ENCODE results near the gene ABHD3.

DNA sequence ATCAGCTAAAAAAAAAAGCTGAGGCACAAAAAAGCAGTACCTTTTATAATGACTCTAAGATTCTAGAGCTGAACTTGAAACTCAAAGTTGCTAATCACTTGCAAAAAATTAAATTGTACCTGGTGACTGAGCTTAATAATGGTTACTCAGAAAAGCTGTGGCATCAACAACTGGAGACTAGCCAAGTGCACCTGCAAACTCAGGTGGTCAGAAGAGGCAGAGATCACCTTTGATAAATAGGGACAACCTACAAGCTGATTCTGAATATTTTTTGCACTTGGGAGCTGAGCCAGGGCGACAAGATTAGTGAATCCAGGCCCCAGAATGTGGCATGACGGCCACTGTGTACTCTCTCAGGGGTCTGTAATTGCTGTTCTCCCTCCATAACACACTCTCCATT, 3.0 kb downstream of the ABHD3 start:
- TF ChIP-seq, protein P1, sequence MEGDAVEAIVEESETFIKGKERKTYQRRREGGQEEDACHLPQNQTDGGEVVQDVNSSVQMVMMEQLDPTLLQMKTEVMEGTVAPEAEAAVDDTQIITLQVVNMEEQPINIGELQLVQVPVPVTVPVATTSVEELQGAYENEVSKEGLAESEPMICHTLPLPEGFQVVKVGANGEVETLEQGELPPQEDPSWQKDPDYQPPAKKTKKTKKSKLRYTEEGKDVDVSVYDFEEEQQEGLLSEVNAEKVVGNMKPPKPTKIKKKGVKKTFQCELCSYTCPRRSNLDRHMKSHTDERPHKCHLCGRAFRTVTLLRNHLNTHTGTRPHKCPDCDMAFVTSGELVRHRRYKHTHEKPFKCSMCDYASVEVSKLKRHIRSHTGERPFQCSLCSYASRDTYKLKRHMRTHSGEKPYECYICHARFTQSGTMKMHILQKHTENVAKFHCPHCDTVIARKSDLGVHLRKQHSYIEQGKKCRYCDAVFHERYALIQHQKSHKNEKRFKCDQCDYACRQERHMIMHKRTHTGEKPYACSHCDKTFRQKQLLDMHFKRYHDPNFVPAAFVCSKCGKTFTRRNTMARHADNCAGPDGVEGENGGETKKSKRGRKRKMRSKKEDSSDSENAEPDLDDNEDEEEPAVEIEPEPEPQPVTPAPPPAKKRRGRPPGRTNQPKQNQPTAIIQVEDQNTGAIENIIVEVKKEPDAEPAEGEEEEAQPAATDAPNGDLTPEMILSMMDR (IDR thresholded peaks at IDR 0.05; ENCODE audit: extremely low read depth in 1 of 2, insufficient read depth in 1 of 2, low read depth in 1 of 2, low read length in 2 of 2) = no peak
- TF ChIP-seq, protein P2, sequence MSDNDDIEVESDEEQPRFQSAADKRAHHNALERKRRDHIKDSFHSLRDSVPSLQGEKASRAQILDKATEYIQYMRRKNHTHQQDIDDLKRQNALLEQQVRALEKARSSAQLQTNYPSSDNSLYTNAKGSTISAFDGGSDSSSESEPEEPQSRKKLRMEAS (IDR thresholded peaks at IDR 0.05; ENCODE audit: insufficient read depth, insufficient read length) = no peak
- TF ChIP-seq EZH2 (IDR thresholded peaks at IDR 0.05; ENCODE audit: borderline replicate concordance, low read depth, low read length, severe bottlenecking) (no peak), POLR2AphosphoS5 (IDR thresholded peaks at IDR 0.05; ENCODE audit: insufficient read depth, low read depth, low read length) (no peak), POLR2A (IDR thresholded peaks at IDR 0.05; ENCODE audit: low read depth, low read length) (no peak)

All from endothelial cell of umbilical vein (primary cell).